Breast epithelium (tissue), 3 donors: Measurements from ENCODE around the gene LIPM.

Experiments
- CTCF ChIP-seq, 3 donors: fragments of 450-650 bp; IDR thresholded peaks; one replicate each; pipeline ENCODE4 v1.5.1; 2016 to 2017; ENCODE audit warnings: antibody characterized with exemption in 3 of 3, mild to moderate bottlenecking in 3 of 3, moderate library complexity in 3 of 3
- POLR2A ChIP-seq: fragments of 450-650 bp; IDR thresholded peaks from one replicate; pipeline ENCODE4 v1.6.1; 2016; ENCODE audit warnings: antibody characterized with exemption, mild to moderate bottlenecking, moderate library complexity
- POLR2AphosphoS5 ChIP-seq, 3 donors: sonication (generic); formaldehyde crosslinking; IDR thresholded peaks; one replicate each; pipeline ENCODE4 v1.6.1; 2017; ENCODE audit warnings: antibody characterized with exemption in 3 of 3

GRCh38 chr10:88792661-88793060 is 9.9 kb upstream of the LIPM start:
- TF ChIP-seq POLR2AphosphoS5 (IDR thresholded peaks at IDR 0.05) (no peak), CTCF (IDR thresholded peaks at IDR 0.05) (no peak), POLR2A (no peak)
